AG04450 (cell line): ENCODE data around the gene BFSP1. TPM values are rescaled to one million over a fixed set of nuclear protein-coding genes. Genes with fewer than 3 reads are reported as not detected.

Experiments
- CTCF ChIA-PET: fragments of 300-600, 350-600 bp; formaldehyde crosslinking; extraction: SDS; loops from one replicate; lab custom pipeline; 2022; ENCODE audit warnings: antibody characterized with exemption, inconsistent platforms; lab: Charles Lee
- POLR2A ChIA-PET: fragments of 350-600 bp; formaldehyde crosslinking; extraction: SDS; loops from one replicate; lab custom pipeline; 2021; ENCODE audit warnings: antibody characterized with exemption, inconsistent platforms; lab: Yijun Ruan, JAX
- DNase-seq: peaks from one replicate; pipeline ENCODE4 v3.0.0-alpha.2; 2011; ENCODE audit warnings: low read depth, low spot score
- H3K27ac ChIP-seq: one replicate; pipeline ENCODE4 v1.5.1; 2012; ENCODE audit warnings: low read depth, low read length, control low read depth
- H3K27me3 ChIP-seq: one replicate; pipeline ENCODE4 v1.6.0; 2012; ENCODE audit warnings: low read length; ENCODE audit not compliant: control insufficient read depth, insufficient read depth
- H3K4me3 ChIP-seq: 2 replicates; pipeline ENCODE4 v1.5.1; 2011; ENCODE audit warnings: mild to moderate bottlenecking, low read depth, low read length, control low read depth
- H3K9me3 ChIP-seq: 2 replicates; pipeline ENCODE4 v1.5.1; 2012; ENCODE audit warnings: low read length; ENCODE audit not compliant: control insufficient read depth, insufficient read depth
- CTCF ChIP-seq: IDR thresholded peaks from 2 replicates; pipeline ENCODE4 v1.5.1; 2011; ENCODE audit warnings: low read depth, low read length, control low read depth, inconsistent platforms
- polyA plus RNA-seq: library from polyadenylated mRNA; depleted of rRNA; stranded (reverse); fragments of >200 nt; gene quantifications from 2 replicates; pipeline ENCODE4 v1.2.3, GENCODE V29; 2011

The BFSP1 gene
- polyA plus RNA-seq, 1 experiment, result 2.9 TPM

- ChIA-PET CTCF (interaction anchor here (0.6 to 0.9 kb wide), 2 partner anchors 9 to 11 kb away, joined by 3 read pairs; no protein-coding TSS in a partner anchor), POLR2A (interaction anchor here (1.8 kb wide), 1 partner anchor 23 kb away, joined by 19 read pairs; no protein-coding TSS in a partner anchor)
- Histone ChIP-seq H3K4me3 (no peak overlapping the region), H3K9me3 (no peaks in the 10 kb centered on the region; the same call in 1 of the 2 replicates), H3K27me3 (no peaks in the 10 kb centered on the region), H3K27ac (no peak overlapping the region)
- no peak for DNase-seq
- no peak for TF ChIP-seq CTCF
These were observed 34.1 kb upstream of the BFSP1 start for GRCh38 chr20:17565169-17565845.

GRCh38 chr20:17562804-17563305, 31.7 kb upstream of the BFSP1 start:
- POLR2A ChIA-PET, result interaction anchor here (1.3 kb wide), 1 partner anchor 19 kb away, joined by 6 read pairs; no protein-coding TSS in a partner anchor
- Histone ChIP-seq H3K27ac (peak overlapping the region; percentile 77), H3K4me3 (no peak overlapping the region), H3K9me3 (no peaks in the 10 kb centered on the region), H3K27me3 (no peaks in the 10 kb centered on the region)
- no peak for TF ChIP-seq CTCF
- CTCF ChIA-PET, result interaction anchor here (1.6 kb wide), 1 partner anchor 22 kb away, joined by 4 read pairs; no protein-coding TSS in a partner anchor
- DNase-seq, result no peak

- CTCF ChIA-PET, result interaction anchor here (1.4 kb wide), 1 partner anchor 24 kb away, joined by 3 read pairs; no protein-coding TSS in a partner anchor
- no peak for TF ChIP-seq CTCF
- Histone ChIP-seq H3K27me3 (no peaks in the 10 kb centered on the region), H3K4me3 (no peak overlapping the region), H3K9me3 (no peaks in the 10 kb centered on the region), H3K27ac (no peak overlapping the region)
- DNase-seq, result no peak
- POLR2A ChIA-PET, result no interaction called here
These were observed 29.3 kb upstream of the BFSP1 start for GRCh38 chr20:17560344-17561074.

GRCh38 chr20:17559338-17559737, 28.2 kb upstream of the BFSP1 start:
- no peak for DNase-seq
- ChIA-PET CTCF (no interaction called here), POLR2A (interaction anchor here (3.1 to 3.5 kb wide), 2 partner anchors 11 to 16 kb away, joined by 15 to 28 read pairs; partner anchors contain the start of gene DSTN)
- Histone ChIP-seq H3K27ac (peak overlapping the region; percentile 99), H3K27me3 (no peaks in the 10 kb centered on the region), H3K4me3 (no peak overlapping the region), H3K9me3 (no peaks in the 10 kb centered on the region)
- TF ChIP-seq CTCF, result no peak
